A673 (cell line): ENCODE results near the gene ZACN. TPM values are rescaled to one million over a fixed set of nuclear protein-coding genes. Genes with fewer than 3 reads are reported as not detected.
A peak's percentile ranks its signal among the peaks of the same experiment; 100 is the strongest.

ENCODE experiments used
- Bru-seq: library from RNA; stranded (reverse); fragments of 400-500 nt; gene quantifications from one replicate; lab custom pipeline; 2021; lab: Mats Ljungman, UMichigan
- BruChase-seq, 2 experiments: library from RNA; stranded (reverse); fragments of 400-500 nt; gene quantifications; one replicate each; lab custom pipeline; 2021; lab: Mats Ljungman, UMichigan
- BruUV-seq: library from RNA; stranded (reverse); fragments of 400-500 nt; replicated peaks from 2 replicates; lab custom pipeline; 2021; lab: Mats Ljungman, UMichigan
- CTCF ChIA-PET: fragments of 300-600 bp; sonication (Branson Sonifier 250); formaldehyde crosslinking; loops from one replicate; lab custom pipeline; 2022; ENCODE audit warnings: antibody characterized with exemption; lab: Charles Lee
- POLR2A ChIA-PET: fragments of 300-600 bp; sonication (Branson Sonifier 250); formaldehyde crosslinking; loops from one replicate; lab custom pipeline; 2022; ENCODE audit warnings: antibody characterized with exemption; ENCODE audit not compliant: low non-redundant PET; lab: Charles Lee
- DNase-seq: peaks from one replicate; pipeline ENCODE4 v3.0.0-alpha.2; 2015; ENCODE audit warnings: low spot score
- H3K27ac ChIP-seq: fragments of 200-600 bp; sonication (generic); 2 replicates; pipeline ENCODE4 v1.5.1; 2016; ENCODE audit warnings: mixed run types, low read depth, mild to moderate bottlenecking, mixed read lengths, antibody characterized with exemption, low read length; ENCODE audit not compliant: poor library complexity, severe bottlenecking
- H3K27me3 ChIP-seq: fragments of 200-600 bp; sonication (generic); replicated peaks from 2 replicates; pipeline ENCODE4 v1.6.1; 2017; ENCODE audit warnings: mixed run types, low read depth, mild to moderate bottlenecking, mixed read lengths, antibody characterized with exemption, low read length; ENCODE audit not compliant: insufficient read depth, poor library complexity
- H3K36me3 ChIP-seq: fragments of 200-600 bp; sonication (generic); 2 replicates; pipeline ENCODE4 v1.6.1; 2016; ENCODE audit warnings: mixed run types, mild to moderate bottlenecking, mixed read lengths, antibody characterized with exemption, low read length; ENCODE audit not compliant: insufficient read depth, poor library complexity, severe bottlenecking
- H3K4me1 ChIP-seq: fragments of 200-600 bp; sonication (generic); 2 replicates; pipeline ENCODE4 v1.6.1; 2017; ENCODE audit warnings: mixed run types, mild to moderate bottlenecking, mixed read lengths, antibody characterized with exemption, low read length; ENCODE audit not compliant: insufficient read depth, poor library complexity, severe bottlenecking
- H3K4me3 ChIP-seq: fragments of 200-600 bp; sonication (generic); 2 replicates; pipeline ENCODE4 v1.5.1; 2016; ENCODE audit warnings: low read depth, mixed run types, mild to moderate bottlenecking, mixed read lengths, low read length; ENCODE audit not compliant: poor library complexity, severe bottlenecking
- H3K9me3 ChIP-seq: fragments of 200-600 bp; sonication (generic); 2 replicates; pipeline ENCODE4 v1.6.1; 2016; ENCODE audit warnings: mixed run types, low read depth, mild to moderate bottlenecking, mixed read lengths, antibody characterized with exemption, low read length; ENCODE audit not compliant: poor library complexity, severe bottlenecking
- EZH2 ChIP-seq: fragments of 200-600 bp; sonication (generic); IDR thresholded peaks from 2 replicates; pipeline ENCODE4 v1.6.1; 2017; ENCODE audit warnings: borderline replicate concordance, low read depth, mild to moderate bottlenecking, mixed read lengths, antibody characterized with exemption, low read length; ENCODE audit not compliant: poor library complexity, severe bottlenecking
- intact Hi-C: fragments of 100-400 bp; cut with micrococcal nuclease; formaldehyde crosslinking; loops from one replicate; pipeline ENCODE4 v1.10.0; 2022; ENCODE audit not compliant: unreplicated experiment
- long read RNA-seq: library from polyadenylated mRNA; stranded (forward); transcript quantifications from one replicate; pipeline ENCODE4 v2.0.0, GENCODE V29; 2022
- total RNA-seq: library from RNA; stranded (reverse); gene quantifications from 2 replicates; pipeline ENCODE4 v1.2.3, GENCODE V29; 2021
- TF ChIP-seq, protein P1 (sequence below): fragments of 300-800, 200-600 bp; sonication (generic); conservative IDR thresholded peaks from 2 replicates; pipeline ENCODE4 v1.5.1; 2017; ENCODE audit warnings: low read depth, mild to moderate bottlenecking, antibody characterized with exemption, low read length, moderate library complexity, mixed read lengths

Gene ZACN
- not detected in 2 replicates for total RNA-seq
- Bru-seq, nascent RNA, result percentile 15 among the genes with signal in this experiment
- not detected for BruChase-seq, experiment 1, labeled RNA remaining after a 2-hour chase
- not detected for BruChase-seq, experiment 2, labeled RNA remaining after a 6-hour chase
- long read RNA-seq, result 0 reads

DNA sequence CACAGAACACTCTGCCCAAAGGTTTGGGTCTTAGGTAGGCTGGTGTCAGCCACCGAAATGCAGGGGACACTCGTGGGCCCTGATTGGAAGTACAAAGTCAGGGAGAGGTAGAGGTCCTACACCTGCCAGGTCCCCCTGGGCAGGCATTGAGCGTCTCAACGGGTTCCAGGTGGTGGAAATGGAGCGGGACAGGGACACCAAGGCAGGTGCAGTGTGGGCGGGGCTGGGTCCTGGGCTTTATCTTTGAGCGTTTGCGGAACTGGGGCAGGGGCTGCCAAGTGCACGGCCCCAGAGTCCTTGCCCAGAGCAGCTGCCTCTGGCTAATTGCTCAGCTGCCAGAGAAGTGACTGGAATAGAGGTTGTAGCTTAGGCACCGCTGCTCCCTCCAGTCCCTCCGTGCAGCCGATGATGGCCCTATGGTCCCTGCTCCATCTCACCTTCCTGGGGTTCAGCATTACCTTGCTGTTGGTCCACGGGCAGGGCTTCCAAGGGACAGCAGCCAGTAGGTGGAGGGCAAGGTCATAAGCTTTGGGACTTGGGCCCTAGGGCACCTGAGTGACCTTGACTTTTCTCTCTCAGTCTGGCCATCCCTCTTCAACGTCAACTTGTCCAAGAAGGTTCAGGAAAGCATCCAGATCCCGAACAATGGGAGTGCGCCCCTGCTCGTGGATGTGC is at the start of gene ZACN:
Gene ZACN, plus strand, starts transcription at position 323 of the 675 bp plus-strand sequence. Its CDS starts 83 bp downstream, at position 406.
- Histone ChIP-seq H3K4me1 (peaks cover 8% of the 10 kb centered on the region), H3K27me3 (peaks cover 63% of the 10 kb centered on the region), H3K4me3 (no peak within 1 kb of the TSS), H3K9me3 (no peaks in the 10 kb centered on the region), H3K36me3 (peaks cover 16% of the 10 kb centered on the region), H3K27ac (no peak within 1 kb of the TSS)
- TF ChIP-seq EZH2, result no peak
- TF ChIP-seq, protein P1, sequence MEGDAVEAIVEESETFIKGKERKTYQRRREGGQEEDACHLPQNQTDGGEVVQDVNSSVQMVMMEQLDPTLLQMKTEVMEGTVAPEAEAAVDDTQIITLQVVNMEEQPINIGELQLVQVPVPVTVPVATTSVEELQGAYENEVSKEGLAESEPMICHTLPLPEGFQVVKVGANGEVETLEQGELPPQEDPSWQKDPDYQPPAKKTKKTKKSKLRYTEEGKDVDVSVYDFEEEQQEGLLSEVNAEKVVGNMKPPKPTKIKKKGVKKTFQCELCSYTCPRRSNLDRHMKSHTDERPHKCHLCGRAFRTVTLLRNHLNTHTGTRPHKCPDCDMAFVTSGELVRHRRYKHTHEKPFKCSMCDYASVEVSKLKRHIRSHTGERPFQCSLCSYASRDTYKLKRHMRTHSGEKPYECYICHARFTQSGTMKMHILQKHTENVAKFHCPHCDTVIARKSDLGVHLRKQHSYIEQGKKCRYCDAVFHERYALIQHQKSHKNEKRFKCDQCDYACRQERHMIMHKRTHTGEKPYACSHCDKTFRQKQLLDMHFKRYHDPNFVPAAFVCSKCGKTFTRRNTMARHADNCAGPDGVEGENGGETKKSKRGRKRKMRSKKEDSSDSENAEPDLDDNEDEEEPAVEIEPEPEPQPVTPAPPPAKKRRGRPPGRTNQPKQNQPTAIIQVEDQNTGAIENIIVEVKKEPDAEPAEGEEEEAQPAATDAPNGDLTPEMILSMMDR, result no peak
- POLR2A ChIA-PET, result no interaction called here
- intact Hi-C loops, result loop anchor here (10.0 kb wide), 1 partner anchor 64 kb away; no protein-coding TSS in a partner anchor
- DNase-seq, result no peak
- CTCF ChIA-PET, result no interaction called here
- BruUV-seq, result no TSS peak

DNA sequence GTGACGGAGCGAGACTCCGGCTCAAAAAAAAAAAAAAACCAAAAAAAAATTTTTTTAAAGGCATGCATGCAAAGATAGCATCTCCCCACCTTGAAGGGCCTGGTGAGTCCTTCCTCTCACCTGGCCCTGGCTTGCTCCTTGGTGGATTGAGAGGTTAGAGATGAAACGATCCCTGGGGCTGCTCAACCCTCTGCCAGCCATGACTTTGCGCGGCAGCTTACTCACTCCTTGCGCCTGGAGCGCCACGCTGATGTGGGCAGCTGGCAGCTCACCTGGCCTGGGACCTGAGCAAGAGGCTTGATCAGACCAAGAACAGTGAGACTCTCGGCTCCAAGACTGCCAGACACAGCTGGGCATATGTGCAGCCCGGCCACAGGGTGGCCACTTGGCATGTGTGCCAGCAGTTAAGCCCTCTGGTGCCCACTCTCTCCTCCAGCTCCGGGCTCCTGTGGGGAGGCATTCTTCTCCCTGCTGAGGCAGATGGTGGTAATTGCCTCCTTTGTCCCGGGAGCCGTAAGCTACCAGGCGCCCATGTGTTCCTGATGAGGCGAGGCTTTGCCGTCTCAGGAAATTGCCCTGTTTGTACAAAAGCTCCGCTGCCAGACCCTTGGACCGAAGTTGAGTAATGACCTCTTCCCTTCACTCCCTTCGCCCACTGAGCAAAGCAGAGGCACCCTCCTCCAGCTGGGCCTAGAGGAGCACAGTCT is 46.8 kb upstream of the ZACN start:
- POLR2A ChIA-PET, result no interaction called here
- no TSS peak for BruUV-seq
- intact Hi-C loops, result no loop called here
- TF ChIP-seq EZH2, result no peak
- TF ChIP-seq, protein P1, result peak; percentile 36; the same call in 1 of the 2 replicates
- peaks cover 23% of the 10 kb centered on the region for H3K4me1 ChIP-seq
- DNase-seq, result peak; percentile 83
- H3K4me3 ChIP-seq, result no peak overlapping the region
- no peaks in the 10 kb centered on the region for H3K27me3 ChIP-seq
- H3K36me3 ChIP-seq, result no peaks in the 10 kb centered on the region
- no peak overlapping the region for H3K27ac ChIP-seq
- CTCF ChIA-PET, result interaction anchor here (0.7 kb wide), 1 partner anchor 11 kb away, joined by 4 read pairs; no protein-coding TSS in a partner anchor
- no peaks in the 10 kb centered on the region for H3K9me3 ChIP-seq

DNA sequence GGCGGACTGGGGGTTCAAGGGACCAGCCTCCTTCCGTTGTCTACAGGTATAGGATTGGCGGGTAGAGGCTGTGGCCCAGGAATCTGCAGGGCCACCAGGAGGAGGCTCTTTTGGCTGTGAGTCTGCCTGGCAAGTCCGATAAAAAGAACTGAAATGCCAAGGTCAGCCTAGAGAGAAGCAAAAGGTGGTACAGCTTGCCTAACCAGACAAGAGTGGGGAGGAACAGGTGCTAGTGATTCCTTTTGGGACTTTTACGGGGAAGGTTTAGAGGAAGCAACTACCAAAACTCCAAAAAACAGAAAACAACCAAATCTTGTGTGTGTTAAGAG is 46.2 kb upstream of the ZACN start:
- Histone ChIP-seq H3K36me3 (no peaks in the 10 kb centered on the region), H3K4me1 (peaks cover 25% of the 10 kb centered on the region), H3K27me3 (no peaks in the 10 kb centered on the region), H3K4me3 (no peak overlapping the region), H3K9me3 (no peaks in the 10 kb centered on the region), H3K27ac (no peak overlapping the region)
- BruUV-seq, result no TSS peak
- no peak for TF ChIP-seq EZH2
- TF ChIP-seq, protein P1, result no peak
- ChIA-PET POLR2A (no interaction called here), CTCF (no interaction called here)
- intact Hi-C loops, result no loop called here
- no peak for DNase-seq
